ENCODE results near the gene F11R. TPM values are rescaled to one million over a fixed set of nuclear protein-coding genes. Genes with fewer than 3 reads are reported as not detected.
"Not testable (repeated sequence)": the region's sequence is repeated elsewhere in the genome, so short reads cannot be mapped to it uniquely, and the experiment has no call there.

Gene F11R
- total RNA-seq, 2 experiments from 2014 or later: 13.5 to 25.0 TPM

DNA sequence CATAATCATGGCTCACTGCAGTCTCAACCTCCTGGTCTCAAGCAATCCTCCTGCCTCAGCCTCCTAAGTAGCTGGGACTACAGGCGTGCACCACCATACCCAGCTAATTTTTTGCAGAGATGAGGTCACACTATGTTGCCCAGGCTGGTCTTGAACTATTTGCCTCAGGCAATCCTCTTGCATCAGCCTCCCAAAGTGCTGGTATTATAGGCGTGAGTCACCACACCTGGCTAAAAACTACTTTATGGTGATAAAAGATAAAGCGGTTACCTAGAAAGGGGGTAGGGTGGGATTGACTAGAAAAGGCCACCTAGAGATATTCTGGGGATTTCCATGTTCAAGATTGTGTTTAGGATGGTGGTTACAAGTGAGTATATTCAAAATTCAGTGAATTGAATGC, 12.8 kb upstream of the F11R start:
- H3K27ac ChIP-seq (ENCODE audit: low read depth, low read length, poor library complexity, severe bottlenecking): no peak overlapping the region
- peaks cover 22% of the 10 kb centered on the region for H3K36me3 ChIP-seq (ENCODE audit: insufficient read depth, low read length)
- intact Hi-C loops (cut with micrococcal nuclease; ENCODE audit: unreplicated experiment): no loop called here
- H3K9me3 ChIP-seq (ENCODE audit: low read length): no peaks in the 10 kb centered on the region; the same call in 1 of the 2 replicates
- BruUV-seq (replicated peaks): no TSS peak
- H3K79me2 ChIP-seq (ENCODE audit: insufficient read depth, low read depth, low read length): peaks cover 12% of the 10 kb centered on the region; the same call in 1 of the 2 replicates
- no peaks in the 10 kb centered on the region for H3K9me2 ChIP-seq (ENCODE audit: insufficient read depth, low read length)
- POLR2A ChIA-PET: interaction anchor here (0.6 to 3.0 kb wide), 2 partner anchors 12 to 192 kb away, joined by 4 to 9 read pairs; partner anchors contain the start of gene F11R
- no peak overlapping the region for H3K4me2 ChIP-seq (ENCODE audit: low read length)
- H4K20me1 ChIP-seq (ENCODE audit: insufficient read depth, low read length): no peaks in the 10 kb centered on the region
- TF ChIP-seq EZH2phosphoT487 (IDR thresholded peaks at IDR 0.05; ENCODE audit: borderline replicate concordance, low read depth, low read length): no peak
- no peak for DNase-seq (ENCODE audit: low spot score)
- CTCF ChIA-PET (ENCODE audit: unreplicated experiment): no interaction called here
- H3K4me3 ChIP-seq (ENCODE audit: low read depth, low read length, poor library complexity, severe bottlenecking): no peak overlapping the region
- H3K4me1 ChIP-seq (ENCODE audit: insufficient read depth, low read length, poor library complexity, severe bottlenecking): peaks cover 26% of the 10 kb centered on the region
- no peak overlapping the region for H2AFZ ChIP-seq (ENCODE audit: low read length)

DNA sequence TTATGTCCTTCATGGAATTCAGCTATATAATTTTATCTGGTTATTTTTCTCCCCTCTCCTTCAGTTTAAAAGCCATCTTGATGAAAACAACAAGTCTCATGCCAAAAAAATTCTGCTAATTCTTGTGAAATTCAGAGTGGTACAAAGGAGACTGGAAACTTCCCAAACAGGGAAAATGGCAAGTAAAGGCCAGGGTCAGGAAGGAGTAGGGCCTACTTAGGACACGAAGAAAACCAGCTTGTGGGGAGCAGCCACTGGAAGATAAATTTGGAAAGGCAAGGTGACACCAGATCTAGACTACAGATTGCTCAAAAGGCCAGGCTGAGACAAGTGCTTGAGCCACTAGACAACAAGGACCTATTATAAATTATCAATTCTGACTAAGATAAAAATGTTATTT, 11.5 kb upstream of the F11R start:
- intact Hi-C loops (cut with micrococcal nuclease; ENCODE audit: unreplicated experiment): no loop called here
- TF ChIP-seq, protein P1, sequence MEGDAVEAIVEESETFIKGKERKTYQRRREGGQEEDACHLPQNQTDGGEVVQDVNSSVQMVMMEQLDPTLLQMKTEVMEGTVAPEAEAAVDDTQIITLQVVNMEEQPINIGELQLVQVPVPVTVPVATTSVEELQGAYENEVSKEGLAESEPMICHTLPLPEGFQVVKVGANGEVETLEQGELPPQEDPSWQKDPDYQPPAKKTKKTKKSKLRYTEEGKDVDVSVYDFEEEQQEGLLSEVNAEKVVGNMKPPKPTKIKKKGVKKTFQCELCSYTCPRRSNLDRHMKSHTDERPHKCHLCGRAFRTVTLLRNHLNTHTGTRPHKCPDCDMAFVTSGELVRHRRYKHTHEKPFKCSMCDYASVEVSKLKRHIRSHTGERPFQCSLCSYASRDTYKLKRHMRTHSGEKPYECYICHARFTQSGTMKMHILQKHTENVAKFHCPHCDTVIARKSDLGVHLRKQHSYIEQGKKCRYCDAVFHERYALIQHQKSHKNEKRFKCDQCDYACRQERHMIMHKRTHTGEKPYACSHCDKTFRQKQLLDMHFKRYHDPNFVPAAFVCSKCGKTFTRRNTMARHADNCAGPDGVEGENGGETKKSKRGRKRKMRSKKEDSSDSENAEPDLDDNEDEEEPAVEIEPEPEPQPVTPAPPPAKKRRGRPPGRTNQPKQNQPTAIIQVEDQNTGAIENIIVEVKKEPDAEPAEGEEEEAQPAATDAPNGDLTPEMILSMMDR (conservative IDR thresholded peaks at IDR 0.05; ENCODE audit: low read length): no peak
- TF ChIP-seq EZH2phosphoT487 (IDR thresholded peaks at IDR 0.05; ENCODE audit: borderline replicate concordance, low read depth, low read length): no peak
- Histone ChIP-seq H4K20me1 (ENCODE audit: insufficient read depth, low read length) (no peaks in the 10 kb centered on the region), H3K9me2 (ENCODE audit: insufficient read depth, low read length) (no peaks in the 10 kb centered on the region), H3K9me3 (ENCODE audit: low read length) (no peaks in the 10 kb centered on the region; the same call in 1 of the 2 replicates), H3K79me2 (ENCODE audit: insufficient read depth, low read depth, low read length) (0 out of 2 replicates have a peak, but pooled peaks cover 2% of the 10 kb centered on the region), H3K4me3 (ENCODE audit: low read depth, low read length, poor library complexity, severe bottlenecking) (no peak overlapping the region), H3K36me3 (ENCODE audit: insufficient read depth, low read length) (peaks cover 12% of the 10 kb centered on the region), H2AFZ (ENCODE audit: low read length) (no peak overlapping the region), H3K4me2 (ENCODE audit: low read length) (no peak overlapping the region), H3K4me1 (ENCODE audit: insufficient read depth, low read length, poor library complexity, severe bottlenecking) (peaks cover 16% of the 10 kb centered on the region), H3K27ac (ENCODE audit: low read depth, low read length, poor library complexity, severe bottlenecking) (no peak overlapping the region)
- no TSS peak for BruUV-seq (replicated peaks)
- ChIA-PET POLR2A (interaction anchor here (0.6 to 3.0 kb wide), 4 partner anchors 11 to 191 kb away, joined by 3 to 9 read pairs (median 4); partner anchors contain the start of gene F11R), CTCF (ENCODE audit: unreplicated experiment) (no interaction called here)
- DNase-seq (ENCODE audit: low spot score): no peak

DNA sequence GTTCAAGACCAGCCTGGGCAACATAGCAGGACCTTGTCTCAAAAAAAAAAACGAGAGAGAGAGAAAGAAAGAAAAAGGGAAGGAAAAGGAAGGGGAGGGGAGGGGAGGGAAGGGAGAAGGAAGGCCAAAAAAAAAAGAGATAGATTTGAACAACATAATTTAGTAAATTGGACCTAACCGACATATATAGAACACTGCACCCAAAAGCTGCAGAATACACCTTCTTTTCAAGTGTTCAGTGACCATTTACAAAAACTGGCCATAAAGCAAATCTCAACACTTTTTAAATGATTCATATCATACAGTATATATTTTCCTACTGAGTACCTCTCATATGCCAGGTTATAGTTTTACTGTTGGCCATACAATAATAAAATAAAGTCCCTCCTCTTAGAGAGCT, 10.9 kb upstream of the F11R start:
- no peak for DNase-seq (ENCODE audit: low spot score)
- no peak overlapping the region for H3K4me3 ChIP-seq (ENCODE audit: low read depth, low read length, poor library complexity, severe bottlenecking)
- CTCF ChIA-PET (ENCODE audit: unreplicated experiment): no interaction called here
- no peak overlapping the region for H3K4me2 ChIP-seq (ENCODE audit: low read length)
- H3K36me3 ChIP-seq (ENCODE audit: insufficient read depth, low read length): peaks cover 6% of the 10 kb centered on the region; the same call in 1 of the 2 replicates
- H3K79me2 ChIP-seq (ENCODE audit: insufficient read depth, low read depth, low read length): 0 out of 2 replicates have a peak, but pooled peaks cover 2% of the 10 kb centered on the region
- no peak overlapping the region for H3K27ac ChIP-seq (ENCODE audit: low read depth, low read length, poor library complexity, severe bottlenecking)
- BruUV-seq (replicated peaks): no TSS peak
- H3K9me3 ChIP-seq (ENCODE audit: low read length): no peaks in the 10 kb centered on the region; the same call in 1 of the 2 replicates
- no peaks in the 10 kb centered on the region for H4K20me1 ChIP-seq (ENCODE audit: insufficient read depth, low read length)
- intact Hi-C loops (cut with micrococcal nuclease; ENCODE audit: unreplicated experiment): no loop called here
- POLR2A ChIA-PET: interaction anchor here (0.6 to 3.0 kb wide), 3 partner anchors 11 to 190 kb away, joined by 3 to 9 read pairs (median 3); partner anchors contain the start of gene F11R
- H3K4me1 ChIP-seq (ENCODE audit: insufficient read depth, low read length, poor library complexity, severe bottlenecking): peaks cover 12% of the 10 kb centered on the region
- no peak overlapping the region for H2AFZ ChIP-seq (ENCODE audit: low read length)
- TF ChIP-seq EZH2phosphoT487 (IDR thresholded peaks at IDR 0.05; ENCODE audit: borderline replicate concordance, low read depth, low read length): no peak
- TF ChIP-seq, protein P1 (conservative IDR thresholded peaks at IDR 0.05; ENCODE audit: low read length): no peak
- no peaks in the 10 kb centered on the region for H3K9me2 ChIP-seq (ENCODE audit: insufficient read depth, low read length)

DNA sequence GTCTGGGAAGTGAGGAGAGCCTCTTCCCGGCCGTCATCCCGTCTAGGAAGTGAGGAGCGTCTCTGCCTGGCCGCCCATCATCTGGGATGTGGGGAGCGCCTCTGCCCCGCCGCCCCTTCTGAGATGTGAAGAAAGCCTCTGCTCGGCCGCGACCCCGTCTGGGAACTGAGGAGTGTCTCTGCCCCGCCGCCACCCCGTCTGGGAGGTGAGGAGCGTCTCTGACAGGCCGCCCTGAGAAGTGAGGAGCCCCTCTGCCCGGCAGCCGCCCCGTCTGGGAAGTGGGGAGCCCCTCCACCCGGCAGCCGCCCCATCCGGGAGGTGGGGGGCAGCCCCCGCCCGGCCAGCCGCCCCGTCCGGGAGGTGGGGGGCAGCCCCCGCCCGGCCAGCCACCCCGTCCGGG, 8.5 kb upstream of the F11R start:
- POLR2A ChIA-PET: not testable (repeated sequence)

DNA sequence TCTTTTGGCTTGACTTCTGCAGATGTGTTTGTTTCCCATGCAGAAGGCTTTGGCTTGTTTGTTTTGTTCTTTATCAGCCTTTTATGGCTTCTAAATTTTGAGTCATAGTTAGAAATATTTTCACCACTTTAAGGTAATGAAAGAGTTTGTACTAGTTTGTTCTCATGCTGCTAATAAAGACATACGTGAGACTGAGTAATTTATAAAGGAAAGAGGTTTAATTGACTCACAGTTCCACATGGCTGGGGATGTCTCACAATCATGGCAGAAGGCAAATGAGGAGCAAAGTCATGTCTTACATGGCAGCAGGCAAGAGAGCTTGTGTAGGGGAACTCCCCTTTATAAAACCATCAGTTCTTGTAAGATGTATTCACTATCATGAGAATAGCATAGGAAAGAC, 6.0 kb upstream of the F11R start:
- H3K9me2 ChIP-seq (ENCODE audit: insufficient read depth, low read length); H3K4me1 ChIP-seq (ENCODE audit: insufficient read depth, low read length, poor library complexity, severe bottlenecking); DNase-seq (ENCODE audit: low spot score); intact Hi-C loops (cut with micrococcal nuclease; ENCODE audit: unreplicated experiment); H3K79me2 ChIP-seq (ENCODE audit: insufficient read depth, low read depth, low read length); H3K4me3 ChIP-seq (ENCODE audit: low read depth, low read length, poor library complexity, severe bottlenecking); H4K20me1 ChIP-seq (ENCODE audit: insufficient read depth, low read length); H3K27ac ChIP-seq (ENCODE audit: low read depth, low read length, poor library complexity, severe bottlenecking); H3K4me2 ChIP-seq (ENCODE audit: low read length); CTCF ChIA-PET (ENCODE audit: unreplicated experiment); H3K36me3 ChIP-seq (ENCODE audit: insufficient read depth, low read length); BruUV-seq (replicated peaks); H2AFZ ChIP-seq (ENCODE audit: low read length); H3K9me3 ChIP-seq (ENCODE audit: low read length): not testable (repeated sequence)
- POLR2A ChIA-PET: interaction anchor here (1.0 kb wide), 1 partner anchor 8 kb away, joined by 6 read pairs; no protein-coding TSS in a partner anchor

More for the DNA sequence above, 8.5 kb upstream of the F11R start:
- H3K9me3 ChIP-seq (ENCODE audit: low read length); H3K79me2 ChIP-seq (ENCODE audit: insufficient read depth, low read depth, low read length); H2AFZ ChIP-seq (ENCODE audit: low read length); H3K4me3 ChIP-seq (ENCODE audit: low read depth, low read length, poor library complexity, severe bottlenecking); H4K20me1 ChIP-seq (ENCODE audit: insufficient read depth, low read length); H3K27ac ChIP-seq (ENCODE audit: low read depth, low read length, poor library complexity, severe bottlenecking); BruUV-seq (replicated peaks); H3K4me1 ChIP-seq (ENCODE audit: insufficient read depth, low read length, poor library complexity, severe bottlenecking); H3K4me2 ChIP-seq (ENCODE audit: low read length); H3K36me3 ChIP-seq (ENCODE audit: insufficient read depth, low read length); CTCF ChIA-PET (ENCODE audit: unreplicated experiment); intact Hi-C loops (cut with micrococcal nuclease; ENCODE audit: unreplicated experiment); H3K9me2 ChIP-seq (ENCODE audit: insufficient read depth, low read length); DNase-seq (ENCODE audit: low spot score): not testable (repeated sequence)

All from OCI-LY7 (cell line).